Activated T-cell treated with anti-CD3 and anti-CD28 coated beads, Interleukin-2, amount 50 U/mL, for 48 hours (primary cell): ENCODE measurements around the gene ACTBL2.
"Not testable (repeated sequence)": the region's sequence is repeated elsewhere in the genome, so short reads cannot be mapped to it uniquely, and the experiment has no call there.

Experiments used
- DNase-seq, 2 experiments: peaks; one replicate each; pipeline ENCODE4 v3.0.0-alpha.2; 2020

Gene ACTBL2

GRCh38 chr5:57494104-57495098 is 11.8 kb upstream of the ACTBL2 start:
- DNase-seq, result peak; percentile 59 to 63

GRCh38 chr5:57493034-57493433 is 10.4 kb upstream of the ACTBL2 start:
- DNase-seq, result no peak

- DNase-seq, result no peak
These were observed 10.0 kb upstream of the ACTBL2 start for GRCh38 chr5:57492632-57493031.

GRCh38 chr5:57491369-57491965 is 8.9 kb upstream of the ACTBL2 start:
- no peak for DNase-seq

GRCh38 chr5:57488215-57488955 is 5.8 kb upstream of the ACTBL2 start:
- DNase-seq, result no peak

- no peak for DNase-seq
These were observed 3.5 kb upstream of the ACTBL2 start for GRCh38 chr5:57486027-57486602.

GRCh38 chr5:57478826-57479225 is 3.8 kb downstream of the ACTBL2 start:
- no peak for DNase-seq

GRCh38 chr5:57476601-57477056 is 6.0 kb downstream of the ACTBL2 start:
- no peak for DNase-seq

- DNase-seq, result no peak
These were observed 12.3 kb downstream of the ACTBL2 start for GRCh38 chr5:57470339-57470738.

GRCh38 chr5:57468481-57469163 is 14.0 kb downstream of the ACTBL2 start:
- no peak for DNase-seq

- no peak for DNase-seq
These were observed 16.1 kb downstream of the ACTBL2 start for GRCh38 chr5:57466544-57466943.

GRCh38 chr5:57460056-57460455 is 22.6 kb downstream of the ACTBL2 start:
- DNase-seq, result not testable (repeated sequence)

- no peak for DNase-seq
These were observed 24.2 kb downstream of the ACTBL2 start for GRCh38 chr5:57458443-57458842.

GRCh38 chr5:57456531-57457135 is 26.0 kb downstream of the ACTBL2 start:
- DNase-seq, result no peak

- no peak for DNase-seq
These were observed 26.8 kb downstream of the ACTBL2 start for GRCh38 chr5:57455511-57456455.

- DNase-seq, result no peak
These were observed 27.7 kb downstream of the ACTBL2 start for GRCh38 chr5:57454896-57455295.

- no peak for DNase-seq
These were observed 28.9 kb downstream of the ACTBL2 start for GRCh38 chr5:57453728-57454127.

- DNase-seq, result no peak
These were observed 29.7 kb downstream of the ACTBL2 start for GRCh38 chr5:57452885-57453284.

GRCh38 chr5:57450991-57451876 is 31.4 kb downstream of the ACTBL2 start:
- DNase-seq, result no peak

GRCh38 chr5:57448751-57449150 is 33.9 kb downstream of the ACTBL2 start:
- no peak for DNase-seq
